Type B pancreatic cell (in vitro differentiated cells): ENCODE measurements around the gene GLOD5. TPM values are rescaled to one million over a fixed set of nuclear protein-coding genes. Genes with fewer than 3 reads are reported as not detected.

ENCODE experiments used
- DNase-seq: peaks from one replicate; pipeline ENCODE4 v3.0.0; 2021; ENCODE audit warnings: mixed read lengths; ENCODE audit not compliant: unreplicated experiment; ENCODE audit errors: extremely low spot score
- H3K27ac Mint-ChIP-seq: 2 replicates; pipeline ENCODE4 v1.8.0; 2021; ENCODE audit warnings: mild to moderate bottlenecking, mixed read lengths
- H3K27me3 Mint-ChIP-seq: 2 replicates; pipeline ENCODE4 v1.8.0; 2021; ENCODE audit warnings: mixed read lengths
- H3K36me3 Mint-ChIP-seq: 2 replicates; pipeline ENCODE4 v1.8.0; 2021; ENCODE audit warnings: mixed read lengths
- H3K4me1 Mint-ChIP-seq: one replicate; pipeline ENCODE4 v1.8.0; 2021; ENCODE audit warnings: mixed read lengths; ENCODE audit not compliant: unreplicated experiment
- H3K4me3 Mint-ChIP-seq: 2 replicates; pipeline ENCODE4 v1.8.0; 2021; ENCODE audit warnings: mild to moderate bottlenecking, mixed read lengths
- H3K9me3 Mint-ChIP-seq: 2 replicates; pipeline ENCODE4 v1.8.0; 2021; ENCODE audit warnings: mixed read lengths
- total RNA-seq: library from RNA; stranded (reverse); gene quantifications from 2 replicates; pipeline ENCODE4 v1.2.1, GENCODE V29; 2021; ENCODE audit warnings: low replicate concordance
- TF ChIP-seq, protein P1 (sequence below): fragments of 200-600 bp; sonication (generic); conservative IDR thresholded peaks from 2 replicates; pipeline ENCODE4 v1.5.0; 2021; ENCODE audit warnings: antibody characterized with exemption, mild to moderate bottlenecking

The GLOD5 gene
- total RNA-seq, 1 donor from 2014 or later = not detected

DNA sequence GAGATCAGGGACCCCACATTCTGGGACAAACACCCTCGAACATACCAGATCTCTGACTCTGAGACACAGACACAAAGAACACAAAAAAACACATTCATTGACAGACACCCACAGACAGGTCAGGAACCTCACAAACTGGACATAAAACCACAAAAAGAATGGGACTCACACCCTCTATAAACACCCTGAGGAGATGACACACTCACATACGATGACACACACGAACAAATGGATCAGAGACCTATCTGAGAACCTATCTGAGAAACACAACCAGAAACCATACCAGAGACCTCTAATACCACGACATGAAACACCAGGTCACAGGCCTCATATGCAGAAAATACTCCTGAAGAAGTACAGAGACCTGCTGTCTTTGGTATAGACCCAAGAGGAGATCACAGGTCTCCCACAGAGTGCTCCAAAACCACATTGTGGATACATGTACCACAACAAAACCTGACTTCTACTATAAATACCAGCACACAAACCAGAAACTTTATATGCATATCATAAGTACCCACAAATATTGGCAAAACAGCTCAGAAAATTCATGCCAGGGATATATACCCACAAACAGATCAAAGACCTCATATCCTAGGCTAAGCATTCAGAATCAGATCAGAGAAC lies 45.6 kb upstream of the GLOD5 start:
- H3K27ac Mint-ChIP-seq = no peak overlapping the region
- no peak overlapping the region for H3K4me3 Mint-ChIP-seq
- H3K36me3 Mint-ChIP-seq = no peaks in the 10 kb centered on the region
- TF ChIP-seq, protein P1, sequence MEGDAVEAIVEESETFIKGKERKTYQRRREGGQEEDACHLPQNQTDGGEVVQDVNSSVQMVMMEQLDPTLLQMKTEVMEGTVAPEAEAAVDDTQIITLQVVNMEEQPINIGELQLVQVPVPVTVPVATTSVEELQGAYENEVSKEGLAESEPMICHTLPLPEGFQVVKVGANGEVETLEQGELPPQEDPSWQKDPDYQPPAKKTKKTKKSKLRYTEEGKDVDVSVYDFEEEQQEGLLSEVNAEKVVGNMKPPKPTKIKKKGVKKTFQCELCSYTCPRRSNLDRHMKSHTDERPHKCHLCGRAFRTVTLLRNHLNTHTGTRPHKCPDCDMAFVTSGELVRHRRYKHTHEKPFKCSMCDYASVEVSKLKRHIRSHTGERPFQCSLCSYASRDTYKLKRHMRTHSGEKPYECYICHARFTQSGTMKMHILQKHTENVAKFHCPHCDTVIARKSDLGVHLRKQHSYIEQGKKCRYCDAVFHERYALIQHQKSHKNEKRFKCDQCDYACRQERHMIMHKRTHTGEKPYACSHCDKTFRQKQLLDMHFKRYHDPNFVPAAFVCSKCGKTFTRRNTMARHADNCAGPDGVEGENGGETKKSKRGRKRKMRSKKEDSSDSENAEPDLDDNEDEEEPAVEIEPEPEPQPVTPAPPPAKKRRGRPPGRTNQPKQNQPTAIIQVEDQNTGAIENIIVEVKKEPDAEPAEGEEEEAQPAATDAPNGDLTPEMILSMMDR = no peak
- no peaks in the 10 kb centered on the region for H3K4me1 Mint-ChIP-seq
- no peak for DNase-seq
- no peaks in the 10 kb centered on the region for H3K27me3 Mint-ChIP-seq
- H3K9me3 Mint-ChIP-seq = no peaks in the 10 kb centered on the region

GRCh38 chrX:48719958-48720357 lies 41.6 kb upstream of the GLOD5 start:
- TF ChIP-seq, protein P1 = no peak
- H3K27me3 Mint-ChIP-seq = no peaks in the 10 kb centered on the region
- no peak overlapping the region for H3K4me3 Mint-ChIP-seq
- DNase-seq = no peak
- no peak overlapping the region for H3K27ac Mint-ChIP-seq
- H3K36me3 Mint-ChIP-seq = no peaks in the 10 kb centered on the region
- no peaks in the 10 kb centered on the region for H3K4me1 Mint-ChIP-seq
- no peaks in the 10 kb centered on the region for H3K9me3 Mint-ChIP-seq

DNA sequence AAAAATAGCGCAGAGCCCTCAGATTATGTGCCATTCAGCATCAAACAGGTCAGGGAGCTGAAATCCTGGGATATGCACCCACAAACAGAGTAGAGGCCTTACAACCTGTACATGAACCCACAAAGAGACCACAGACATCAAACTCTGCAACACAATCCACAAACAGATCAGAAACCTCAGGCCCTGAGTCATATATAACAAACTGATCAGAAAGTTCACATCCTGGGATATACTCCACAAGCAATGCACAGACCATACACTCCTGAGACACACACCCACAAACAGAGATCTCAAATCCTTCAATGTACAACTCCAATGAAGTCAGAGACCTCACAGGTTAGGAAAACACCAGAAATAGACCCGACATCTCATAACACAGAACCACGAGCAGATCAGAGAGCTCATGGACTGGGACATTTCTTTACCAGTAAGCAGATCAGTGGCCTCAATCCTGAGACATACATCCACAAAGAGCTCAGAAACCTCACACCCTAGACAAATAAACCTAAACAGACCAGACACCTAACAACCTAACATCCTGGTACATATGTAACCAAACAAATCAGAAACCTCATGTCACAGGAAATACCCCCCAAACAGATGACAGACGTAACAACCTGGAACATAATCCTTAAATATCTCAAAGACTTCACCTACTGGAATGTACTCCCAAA lies 40.8 kb upstream of the GLOD5 start:
- no peaks in the 10 kb centered on the region for H3K36me3 Mint-ChIP-seq
- no peaks in the 10 kb centered on the region for H3K4me1 Mint-ChIP-seq
- H3K4me3 Mint-ChIP-seq = no peak overlapping the region
- no peak overlapping the region for H3K27ac Mint-ChIP-seq
- no peaks in the 10 kb centered on the region for H3K9me3 Mint-ChIP-seq
- H3K27me3 Mint-ChIP-seq = no peaks in the 10 kb centered on the region
- DNase-seq = no peak
- TF ChIP-seq, protein P1 = no peak

GRCh38 chrX:48721916-48722315 lies 39.6 kb upstream of the GLOD5 start:
- Mint-ChIP-seq H3K27ac (no peak overlapping the region), H3K9me3 (no peaks in the 10 kb centered on the region), H3K4me3 (no peak overlapping the region), H3K4me1 (no peaks in the 10 kb centered on the region), H3K27me3 (no peaks in the 10 kb centered on the region), H3K36me3 (no peaks in the 10 kb centered on the region)
- DNase-seq = no peak
- TF ChIP-seq, protein P1 = no peak

GRCh38 chrX:48726596-48726995 lies 35.0 kb upstream of the GLOD5 start:
- H3K27ac Mint-ChIP-seq = no peak overlapping the region
- no peaks in the 10 kb centered on the region for H3K36me3 Mint-ChIP-seq
- no peaks in the 10 kb centered on the region for H3K9me3 Mint-ChIP-seq
- TF ChIP-seq, protein P1 = no peak
- H3K4me1 Mint-ChIP-seq = no peaks in the 10 kb centered on the region
- no peak overlapping the region for H3K4me3 Mint-ChIP-seq
- no peak for DNase-seq
- H3K27me3 Mint-ChIP-seq = no peaks in the 10 kb centered on the region
